Trophoblast cell (in vitro differentiated cells and primary cell): ENCODE results near the gene MTX2.
"Not testable (repeated sequence)": the region's sequence is repeated elsewhere in the genome, so short reads cannot be mapped to it uniquely, and the experiment has no call there.

Experiments
- DNase-seq, 2 donors: peaks; one replicate each; pipeline ENCODE4 v3.0.0-alpha.2; 2016
- H2AFZ ChIP-seq: 2 replicates; pipeline ENCODE4 v1.6.1; 2013; ENCODE audit warnings: low read length, moderate library complexity, mild to moderate bottlenecking; ENCODE audit not compliant: insufficient read depth, poor library complexity
- H2AK5ac ChIP-seq: 2 replicates; pipeline ENCODE4 v1.6.1; 2013; ENCODE audit warnings: mild to moderate bottlenecking, low read length
- H2BK120ac ChIP-seq: 2 replicates; pipeline ENCODE4 v1.6.1; 2013; ENCODE audit warnings: low read length, mild to moderate bottlenecking, moderate library complexity; ENCODE audit not compliant: insufficient read depth, poor library complexity
- H2BK12ac ChIP-seq: 2 replicates; pipeline ENCODE4 v1.6.1; 2013; ENCODE audit warnings: mild to moderate bottlenecking, low read length, moderate library complexity
- H2BK5ac ChIP-seq: 2 replicates; pipeline ENCODE4 v1.6.1; 2013; ENCODE audit warnings: low read length, low read depth, moderate library complexity, mild to moderate bottlenecking; ENCODE audit not compliant: poor library complexity
- H3K14ac ChIP-seq: 2 replicates; pipeline ENCODE4 v1.6.1; 2013; ENCODE audit warnings: mild to moderate bottlenecking, low read length
- H3K18ac ChIP-seq: 2 replicates; pipeline ENCODE4 v1.6.1; 2013; ENCODE audit warnings: mild to moderate bottlenecking, low read length
- H3K23ac ChIP-seq: 2 replicates; pipeline ENCODE4 v1.6.1; 2013; ENCODE audit warnings: low read length
- H3K27ac ChIP-seq: 2 replicates; pipeline ENCODE4 v1.5.1; 2013; ENCODE audit warnings: low read depth, mild to moderate bottlenecking, inconsistent platforms, low read length, moderate library complexity
- H3K27me3 ChIP-seq: 2 replicates; pipeline ENCODE4 v1.6.1; 2013; ENCODE audit warnings: inconsistent platforms, mild to moderate bottlenecking, low read length, moderate library complexity; ENCODE audit not compliant: insufficient read depth
- H3K36me3 ChIP-seq, 2 experiments: 1 replicate in 1 of 2; 2 replicates in 1 of 2; pipeline ENCODE4 v1.6.1; 2013; ENCODE audit warnings: low read length in 2 of 2, mild to moderate bottlenecking in 2 of 2, moderate library complexity in 1 of 2; ENCODE audit not compliant: insufficient read depth in 2 of 2, control insufficient read depth in 1 of 2
- H3K4ac ChIP-seq: 2 replicates; pipeline ENCODE4 v1.6.1; 2013; ENCODE audit warnings: low read depth, mild to moderate bottlenecking, low read length, moderate library complexity
- H3K4me1 ChIP-seq, 2 experiments: 1 replicate in 1 of 2; 2 replicates in 1 of 2; pipeline ENCODE4 v1.6.1; 2013; ENCODE audit warnings: low read length in 2 of 2, mild to moderate bottlenecking in 2 of 2, moderate library complexity in 1 of 2; ENCODE audit not compliant: insufficient read depth in 2 of 2, control insufficient read depth in 1 of 2
- H3K4me2 ChIP-seq: 2 replicates; pipeline ENCODE4 v1.6.1; 2013; ENCODE audit warnings: inconsistent platforms, mild to moderate bottlenecking, low read length, moderate library complexity
- H3K4me3 ChIP-seq: 2 replicates; pipeline ENCODE4 v1.5.1; 2013; ENCODE audit warnings: mild to moderate bottlenecking, low read depth, low read length, inconsistent platforms
- H3K79me1 ChIP-seq: one replicate; pipeline ENCODE4 v1.6.1; 2013; ENCODE audit warnings: low read length
- H3K79me2 ChIP-seq: 2 replicates; pipeline ENCODE4 v1.6.1; 2013; ENCODE audit warnings: low read length, mild to moderate bottlenecking; ENCODE audit not compliant: control insufficient read depth, insufficient read depth, poor library complexity
- H3K9ac ChIP-seq: 2 replicates; pipeline ENCODE4 v1.6.1; 2013; ENCODE audit warnings: mild to moderate bottlenecking, low read length
- H3K9me3 ChIP-seq: 2 replicates; pipeline ENCODE4 v1.6.1; 2013; ENCODE audit warnings: low read depth, mild to moderate bottlenecking, control low read depth, inconsistent platforms, low read length; ENCODE audit not compliant: insufficient read depth
- H4K12ac ChIP-seq: 2 replicates; pipeline ENCODE4 v1.6.1; 2013; ENCODE audit warnings: low read depth, mild to moderate bottlenecking, low read length, moderate library complexity
- H4K8ac ChIP-seq: 2 replicates; pipeline ENCODE4 v1.6.1; 2013; ENCODE audit warnings: low read depth, mild to moderate bottlenecking, low read length, moderate library complexity
- H4K91ac ChIP-seq: one replicate; pipeline ENCODE4 v1.6.1; 2013; ENCODE audit warnings: low read depth, mild to moderate bottlenecking, low read length, moderate library complexity
- WGBS: extraction: QIAGEN DNeasy Blood & Tissue Kit; methylation state at CpG from one replicate; pipeline ENCODE4 v1.1.7; 2013; ENCODE audit warnings: missing lambda C conversion rate; ENCODE audit not compliant: insufficient read length, insufficient coverage; ENCODE audit errors: extremely low coverage; 5-methylcytosine and 5-hydroxymethylcytosine counted together

MTX2 gene

DNA sequence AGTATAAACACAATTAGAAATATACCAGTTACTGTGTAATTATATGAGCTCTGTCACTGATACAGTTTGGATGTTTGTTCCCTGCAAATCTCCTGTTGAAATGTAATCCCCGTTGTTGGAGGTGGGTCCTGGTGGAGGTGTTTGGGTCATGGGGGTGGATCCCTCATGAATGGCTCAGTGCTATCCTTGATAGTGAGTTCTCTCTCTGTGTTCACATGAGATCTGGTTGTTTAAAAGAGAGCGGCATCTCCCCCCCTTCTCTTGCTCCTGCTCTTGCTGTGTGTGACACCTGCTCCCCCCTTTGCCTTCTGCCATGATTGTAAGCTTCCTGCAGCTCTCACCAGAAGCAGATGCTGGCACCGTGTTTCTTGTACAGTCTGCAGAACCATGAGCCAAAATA is 24.1 kb downstream of the MTX2 start:
- Histone ChIP-seq H3K4me3 (no peak overlapping the region), H3K23ac (no peak overlapping the region), H2AFZ (no peak overlapping the region), H3K79me1 (no peaks in the 10 kb centered on the region), H3K79me2 (no peaks in the 10 kb centered on the region), H4K8ac (no peak overlapping the region), H2BK5ac (no peak overlapping the region), H3K27me3 (no peaks in the 10 kb centered on the region), H3K9me3 (no peaks in the 10 kb centered on the region), H3K14ac (no peak overlapping the region), H4K12ac (no peak overlapping the region), H2BK120ac (no peak overlapping the region), H4K91ac (no peak overlapping the region), H3K27ac (no peak overlapping the region), H2AK5ac (no peak overlapping the region), H3K4me1 (no peaks in the 10 kb centered on the region), H3K4me2 (no peak overlapping the region), H3K18ac (no peak overlapping the region), H3K36me3 (no peaks in the 10 kb centered on the region), H3K9ac (no peak overlapping the region), H2BK12ac (no peak overlapping the region), H3K4ac (no peak overlapping the region)
- DNase-seq: no peak
- no CpG with 5 or more reads among the region's 3 CpGs for WGBS

DNA sequence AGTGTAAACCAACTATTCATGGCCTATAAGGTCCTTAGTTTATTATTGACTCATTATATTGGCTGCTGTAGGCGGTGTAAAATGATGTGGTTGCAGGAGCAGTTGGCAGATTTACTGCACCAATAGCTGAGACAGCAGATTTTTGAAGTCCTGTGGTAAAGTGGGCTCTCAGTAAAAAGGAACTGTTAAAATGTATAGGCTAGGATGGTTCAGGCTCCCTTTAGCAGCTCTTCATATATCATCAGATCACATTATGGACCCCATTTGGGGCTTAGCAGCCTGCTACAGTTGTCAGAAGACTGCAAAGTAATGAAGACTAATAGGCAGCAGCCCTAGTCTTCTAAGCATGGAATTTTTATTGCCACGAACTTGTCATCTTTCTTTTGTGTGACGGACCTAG is 27.8 kb downstream of the MTX2 start:
- H2AFZ ChIP-seq: no peak overlapping the region
- H2BK5ac ChIP-seq: no peak overlapping the region
- no peaks in the 10 kb centered on the region for H3K79me2 ChIP-seq
- no peak overlapping the region for H3K4ac ChIP-seq
- no peak overlapping the region for H2BK12ac ChIP-seq
- no peak overlapping the region for H3K9ac ChIP-seq
- H3K4me3 ChIP-seq: no peak overlapping the region
- H3K27me3 ChIP-seq: no peaks in the 10 kb centered on the region
- no peaks in the 10 kb centered on the region for H3K9me3 ChIP-seq
- H4K12ac ChIP-seq: no peak overlapping the region
- H3K36me3 ChIP-seq: no peaks in the 10 kb centered on the region
- H2BK120ac ChIP-seq: no peak overlapping the region
- H2AK5ac ChIP-seq: no peak overlapping the region
- H4K91ac ChIP-seq: no peak overlapping the region
- no peak overlapping the region for H3K18ac ChIP-seq
- H3K79me1 ChIP-seq: no peaks in the 10 kb centered on the region
- no peak overlapping the region for H4K8ac ChIP-seq
- no peak overlapping the region for H3K27ac ChIP-seq
- H3K14ac ChIP-seq: no peak overlapping the region
- H3K4me1 ChIP-seq: no peaks in the 10 kb centered on the region
- no peak overlapping the region for H3K4me2 ChIP-seq
- DNase-seq: no peak
- no peak overlapping the region for H3K23ac ChIP-seq
- no CpG with 5 or more reads among the region's 3 CpGs for WGBS

DNA sequence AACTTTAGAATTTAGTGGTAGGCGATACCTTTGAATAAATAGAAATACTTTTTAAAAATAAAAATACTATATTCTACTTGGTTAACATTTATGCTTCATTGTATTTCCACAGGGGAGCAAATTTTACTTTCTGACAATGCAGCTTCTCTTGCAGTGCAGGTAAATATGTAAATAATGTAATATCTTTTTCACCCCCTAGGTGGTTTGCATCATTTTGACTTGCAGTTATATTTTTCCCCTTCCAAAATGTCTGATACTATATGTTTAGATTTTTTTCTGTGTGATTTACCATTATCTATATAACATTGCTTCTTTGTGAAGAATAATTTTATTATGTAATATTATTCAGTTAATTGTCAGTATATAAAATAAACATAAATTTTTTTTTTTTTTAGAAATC is 28.5 kb downstream of the MTX2 start:
- H3K27ac ChIP-seq: no peak overlapping the region
- no peaks in the 10 kb centered on the region for H3K4me1 ChIP-seq
- no peak overlapping the region for H4K12ac ChIP-seq
- H3K9me3 ChIP-seq: no peaks in the 10 kb centered on the region
- no peaks in the 10 kb centered on the region for H3K36me3 ChIP-seq
- no peak overlapping the region for H4K8ac ChIP-seq
- H3K79me1 ChIP-seq: no peaks in the 10 kb centered on the region
- no peak overlapping the region for H3K4ac ChIP-seq
- H3K4me2 ChIP-seq: no peak overlapping the region
- no peaks in the 10 kb centered on the region for H3K27me3 ChIP-seq
- no peak overlapping the region for H3K18ac ChIP-seq
- H3K23ac ChIP-seq: no peak overlapping the region
- no peak overlapping the region for H3K9ac ChIP-seq
- no peak overlapping the region for H2BK12ac ChIP-seq
- H3K79me2 ChIP-seq: no peaks in the 10 kb centered on the region
- no peak overlapping the region for H3K14ac ChIP-seq
- no peak overlapping the region for H2AFZ ChIP-seq
- WGBS: no CpG with 5 or more reads among the region's 1 CpG
- no peak overlapping the region for H2BK120ac ChIP-seq
- H2AK5ac ChIP-seq: no peak overlapping the region
- no peak overlapping the region for H2BK5ac ChIP-seq
- DNase-seq: no peak
- H3K4me3 ChIP-seq: no peak overlapping the region
- H4K91ac ChIP-seq: no peak overlapping the region

DNA sequence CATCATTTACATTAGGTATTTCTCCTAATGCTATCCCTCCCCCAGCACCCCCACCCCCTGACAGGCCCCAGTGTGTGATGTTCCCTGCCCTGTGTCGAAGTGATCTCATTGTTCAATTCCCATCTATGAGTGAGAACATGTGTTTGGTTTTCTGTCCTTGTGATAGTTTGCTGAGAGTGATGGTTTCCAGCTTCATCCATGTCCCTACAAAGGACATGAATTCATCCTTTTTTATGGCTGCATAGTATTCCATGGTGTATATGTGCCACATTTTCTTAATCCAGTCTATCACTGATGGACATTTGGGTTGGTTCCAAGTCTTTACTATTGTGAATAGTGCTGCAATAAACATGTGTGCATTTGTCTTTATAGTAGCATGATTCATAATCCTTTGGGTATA is 36.8 kb downstream of the MTX2 start:
- not testable (repeated sequence) for H3K18ac ChIP-seq, H4K91ac ChIP-seq, H4K12ac ChIP-seq, H2BK5ac ChIP-seq, H2BK12ac ChIP-seq, H3K79me2 ChIP-seq, H3K27ac ChIP-seq, H3K9ac ChIP-seq, H4K8ac ChIP-seq, H3K4me1 ChIP-seq, DNase-seq, H3K4ac ChIP-seq, H2BK120ac ChIP-seq, H3K4me2 ChIP-seq, H2AFZ ChIP-seq, H3K9me3 ChIP-seq, H2AK5ac ChIP-seq, H3K4me3 ChIP-seq, H3K23ac ChIP-seq, H3K14ac ChIP-seq, H3K36me3 ChIP-seq, H3K79me1 ChIP-seq, H3K27me3 ChIP-seq
- no CpG with 5 or more reads among the region's 1 CpG for WGBS

DNA sequence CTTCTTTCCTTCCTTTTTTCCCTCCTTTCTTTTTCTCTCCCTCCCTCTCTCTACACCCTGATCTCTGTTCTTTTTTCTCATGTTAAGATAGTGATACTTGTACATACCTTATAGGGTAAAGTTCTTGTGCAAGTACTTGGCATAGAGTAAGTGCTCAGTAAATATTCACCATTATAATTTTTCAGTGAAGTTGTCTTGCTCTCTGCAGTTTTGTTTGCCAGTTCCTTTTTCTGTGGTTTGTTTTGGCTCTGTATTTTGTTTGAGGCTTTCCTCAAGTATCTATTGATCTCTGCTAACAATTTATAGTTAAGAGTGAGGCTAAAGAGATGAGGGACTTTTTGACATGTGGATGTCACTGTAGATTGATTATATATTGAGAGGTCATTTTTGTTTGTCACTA is 48.0 kb downstream of the MTX2 start:
- Histone ChIP-seq H4K12ac (no peak overlapping the region), H3K18ac (no peak overlapping the region), H2BK12ac (no peak overlapping the region), H3K4ac (no peak overlapping the region), H2BK120ac (no peak overlapping the region), H3K4me1 (no peaks in the 10 kb centered on the region), H3K27me3 (no peaks in the 10 kb centered on the region), H3K14ac (no peak overlapping the region), H3K27ac (no peak overlapping the region), H3K4me2 (no peak overlapping the region), H3K79me1 (no peaks in the 10 kb centered on the region), H4K91ac (no peak overlapping the region), H3K9ac (no peak overlapping the region), H2AFZ (no peak overlapping the region), H3K79me2 (no peaks in the 10 kb centered on the region), H2AK5ac (no peak overlapping the region), H3K36me3 (peaks cover 0 to 2% of the 10 kb centered on the region in 2 experiments), H3K9me3 (no peaks in the 10 kb centered on the region), H2BK5ac (no peak overlapping the region), H3K4me3 (no peak overlapping the region), H4K8ac (no peak overlapping the region), H3K23ac (no peak overlapping the region)
- DNase-seq: no peak
